K562 (cell line): ENCODE results near the gene LSR. TPM values are rescaled to one million over a fixed set of nuclear protein-coding genes. Genes with fewer than 3 reads are reported as not detected.

Experiments used
- polyA plus RNA-seq, 8 experiments: library from polyadenylated mRNA; depleted of rRNA in 4 of 8; stranded (reverse) in 5 of 8; unstranded in 3 of 8; fragments of >200 nt; fragmentation: Nextera tagmentation in 2 of 8; fragmentation: Illumina TruSeq in 1 of 8; extraction: Ambion mirVana in 2 of 8; extraction: Trizol in 1 of 8; gene quantifications; 2 replicates each; pipeline versions ENCODE4 v1.2.1 to v1.2.3, GENCODE V29; 2011 to 2014; ENCODE audit warnings: inconsistent platforms in 1 of 8, missing spikeins in 1 of 8
- total RNA-seq, 7 experiments: library from RNA; depleted of rRNA in 6 of 7; stranded (reverse); fragments of >200 nt in 6 of 7; fragmentation: Illumina TruSeq in 2 of 7; extraction: Trizol in 2 of 7; gene quantifications; 2 replicates each; pipeline versions ENCODE4 v1.2.1 to v1.2.3, GENCODE V29; 2011 to 2021; ENCODE audit warnings: low replicate concordance in 1 of 7
- TF ChIP-seq, protein P1 (sequence below): sonication (generic); formaldehyde crosslinking; IDR thresholded peaks from 2 replicates; pipeline ENCODE4 v1.8.0; 2022; ENCODE audit warnings: mild to moderate bottlenecking, missing genetic modification reagents
- TF ChIP-seq, protein P2 (sequence below), 2 experiments: fragments of 200-800 bp in 1 of 2; sonication (Bioruptor generic) in 1 of 2; sonication (generic) in 1 of 2; formaldehyde crosslinking in 1 of 2; IDR thresholded peaks in 1 of 2; conservative IDR thresholded peaks in 1 of 2; 2 replicates each; pipeline versions ENCODE4 v1.5.0 to v1.6.1; 2016 to 2020; ENCODE audit warnings: missing compliant biosample characterization in 1 of 2, missing genetic modification characterization in 1 of 2, missing genetic modification reagents in 1 of 2

The LSR gene
- total and polyA plus RNA-seq, 9 of the 15 experiments (the other 6 are each of a cell fraction or from before 2014, with no cell fraction given) = 0.44 to 87.9 (median 28.0) TPM

DNA sequence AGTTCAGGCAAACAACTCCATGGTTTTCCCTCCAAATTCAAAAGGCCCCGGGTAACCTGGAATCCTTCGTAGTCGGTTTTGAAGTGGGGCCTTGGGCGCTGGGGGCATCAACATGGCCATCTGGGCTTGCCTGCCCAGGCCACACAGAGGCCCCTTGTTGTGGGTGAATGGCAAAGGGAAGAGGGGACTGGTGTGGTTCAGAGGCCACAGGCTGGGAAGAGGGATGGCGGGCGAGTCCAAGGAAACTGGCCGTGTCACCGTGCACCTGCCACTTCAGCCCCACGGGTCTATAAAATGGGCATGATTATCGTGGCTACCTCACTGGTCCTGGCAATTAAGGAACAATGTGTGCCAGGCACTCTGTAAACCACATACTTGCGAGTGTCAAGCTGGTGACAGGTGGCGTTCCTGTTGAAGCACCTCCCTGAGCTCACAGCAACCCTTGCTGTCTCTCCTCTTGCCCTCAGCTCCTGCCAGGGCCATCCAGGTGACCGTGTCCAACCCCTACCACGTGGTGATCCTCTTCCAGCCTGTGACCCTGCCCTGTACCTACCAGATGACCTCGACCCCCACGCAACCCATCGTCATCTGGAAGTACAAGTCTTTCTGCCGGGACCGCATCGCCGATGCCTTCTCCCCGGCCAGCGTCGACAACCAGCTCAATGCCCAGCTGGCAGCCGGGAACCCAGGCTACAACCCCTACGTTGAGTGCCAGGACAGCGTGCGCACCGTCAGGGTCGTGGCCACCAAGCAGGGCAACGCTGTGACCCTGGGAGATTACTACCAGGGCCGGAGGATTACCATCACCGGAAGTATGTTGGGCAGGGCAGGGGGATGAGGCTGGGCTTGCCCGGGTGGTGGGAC is 1.3 kb downstream of the LSR start (continued):
- TF ChIP-seq, protein P1, sequence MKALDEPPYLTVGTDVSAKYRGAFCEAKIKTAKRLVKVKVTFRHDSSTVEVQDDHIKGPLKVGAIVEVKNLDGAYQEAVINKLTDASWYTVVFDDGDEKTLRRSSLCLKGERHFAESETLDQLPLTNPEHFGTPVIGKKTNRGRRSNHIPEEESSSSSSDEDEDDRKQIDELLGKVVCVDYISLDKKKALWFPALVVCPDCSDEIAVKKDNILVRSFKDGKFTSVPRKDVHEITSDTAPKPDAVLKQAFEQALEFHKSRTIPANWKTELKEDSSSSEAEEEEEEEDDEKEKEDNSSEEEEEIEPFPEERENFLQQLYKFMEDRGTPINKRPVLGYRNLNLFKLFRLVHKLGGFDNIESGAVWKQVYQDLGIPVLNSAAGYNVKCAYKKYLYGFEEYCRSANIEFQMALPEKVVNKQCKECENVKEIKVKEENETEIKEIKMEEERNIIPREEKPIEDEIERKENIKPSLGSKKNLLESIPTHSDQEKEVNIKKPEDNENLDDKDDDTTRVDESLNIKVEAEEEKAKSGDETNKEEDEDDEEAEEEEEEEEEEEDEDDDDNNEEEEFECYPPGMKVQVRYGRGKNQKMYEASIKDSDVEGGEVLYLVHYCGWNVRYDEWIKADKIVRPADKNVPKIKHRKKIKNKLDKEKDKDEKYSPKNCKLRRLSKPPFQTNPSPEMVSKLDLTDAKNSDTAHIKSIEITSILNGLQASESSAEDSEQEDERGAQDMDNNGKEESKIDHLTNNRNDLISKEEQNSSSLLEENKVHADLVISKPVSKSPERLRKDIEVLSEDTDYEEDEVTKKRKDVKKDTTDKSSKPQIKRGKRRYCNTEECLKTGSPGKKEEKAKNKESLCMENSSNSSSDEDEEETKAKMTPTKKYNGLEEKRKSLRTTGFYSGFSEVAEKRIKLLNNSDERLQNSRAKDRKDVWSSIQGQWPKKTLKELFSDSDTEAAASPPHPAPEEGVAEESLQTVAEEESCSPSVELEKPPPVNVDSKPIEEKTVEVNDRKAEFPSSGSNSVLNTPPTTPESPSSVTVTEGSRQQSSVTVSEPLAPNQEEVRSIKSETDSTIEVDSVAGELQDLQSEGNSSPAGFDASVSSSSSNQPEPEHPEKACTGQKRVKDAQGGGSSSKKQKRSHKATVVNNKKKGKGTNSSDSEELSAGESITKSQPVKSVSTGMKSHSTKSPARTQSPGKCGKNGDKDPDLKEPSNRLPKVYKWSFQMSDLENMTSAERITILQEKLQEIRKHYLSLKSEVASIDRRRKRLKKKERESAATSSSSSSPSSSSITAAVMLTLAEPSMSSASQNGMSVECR = 0 out of 2 replicates have a peak, but pooled peaks have one; percentile 13
- TF ChIP-seq, protein P2, sequence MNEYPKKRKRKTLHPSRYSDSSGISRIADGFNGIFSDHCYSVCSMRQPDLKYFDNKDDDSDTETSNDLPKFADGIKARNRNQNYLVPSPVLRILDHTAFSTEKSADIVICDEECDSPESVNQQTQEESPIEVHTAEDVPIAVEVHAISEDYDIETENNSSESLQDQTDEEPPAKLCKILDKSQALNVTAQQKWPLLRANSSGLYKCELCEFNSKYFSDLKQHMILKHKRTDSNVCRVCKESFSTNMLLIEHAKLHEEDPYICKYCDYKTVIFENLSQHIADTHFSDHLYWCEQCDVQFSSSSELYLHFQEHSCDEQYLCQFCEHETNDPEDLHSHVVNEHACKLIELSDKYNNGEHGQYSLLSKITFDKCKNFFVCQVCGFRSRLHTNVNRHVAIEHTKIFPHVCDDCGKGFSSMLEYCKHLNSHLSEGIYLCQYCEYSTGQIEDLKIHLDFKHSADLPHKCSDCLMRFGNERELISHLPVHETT (CRISPR knock-in tag; conservative IDR thresholded peaks at IDR 0.05 in 1 of 2, IDR thresholded peaks at IDR 0.05 in 1 of 2) = no peak
